NOMO-1 treated with dmso at 0.1 percent for 144 hours (cell line): ENCODE measurements around the gene CLSTN2.

ENCODE experiments used
- DNase-seq: peaks from one replicate; lab custom pipeline; 2025; ENCODE audit not compliant: unreplicated experiment; lab: John Stamatoyannopoulos, UW

The CLSTN2 gene

DNA sequence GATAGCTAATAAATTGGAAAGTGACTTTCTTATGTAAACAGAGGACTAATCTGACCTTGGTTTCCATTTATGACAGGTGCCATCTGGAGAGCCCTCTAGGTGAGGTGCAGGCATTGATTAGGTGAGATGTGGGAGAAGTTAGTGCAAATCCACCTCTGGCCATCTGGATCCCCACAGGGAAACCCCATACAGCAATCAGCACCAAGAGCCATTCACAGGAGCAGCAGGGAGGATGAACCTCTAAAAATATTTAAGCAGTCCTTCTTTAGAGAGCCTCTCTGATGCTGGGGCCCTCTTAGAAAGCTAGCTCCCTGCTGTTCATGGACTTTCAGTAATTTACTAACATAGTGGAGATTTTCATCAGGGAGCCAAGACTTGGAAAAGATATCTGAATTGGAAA is 69.3 kb downstream of the CLSTN2 start:
- no peak for DNase-seq

DNA sequence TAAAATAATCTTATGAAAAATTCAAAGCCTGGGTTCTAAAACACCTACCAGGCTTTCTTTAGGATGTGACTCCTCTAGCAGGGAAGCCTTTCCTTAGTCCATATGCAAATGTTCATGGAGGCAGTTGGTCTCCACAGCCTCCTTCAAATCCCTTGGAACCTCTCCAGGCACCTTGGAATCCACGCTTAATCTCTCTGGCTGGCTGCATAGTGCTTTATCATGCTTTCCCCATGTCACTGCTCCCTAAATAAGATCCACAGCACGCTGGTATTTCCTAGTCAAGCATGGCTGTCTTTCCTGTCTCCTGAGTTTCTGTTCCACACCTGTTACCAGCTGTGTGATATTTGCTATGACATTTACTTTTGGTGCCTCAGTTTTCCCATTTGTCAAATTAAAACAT is 71.3 kb downstream of the CLSTN2 start:
- no peak for DNase-seq

DNA sequence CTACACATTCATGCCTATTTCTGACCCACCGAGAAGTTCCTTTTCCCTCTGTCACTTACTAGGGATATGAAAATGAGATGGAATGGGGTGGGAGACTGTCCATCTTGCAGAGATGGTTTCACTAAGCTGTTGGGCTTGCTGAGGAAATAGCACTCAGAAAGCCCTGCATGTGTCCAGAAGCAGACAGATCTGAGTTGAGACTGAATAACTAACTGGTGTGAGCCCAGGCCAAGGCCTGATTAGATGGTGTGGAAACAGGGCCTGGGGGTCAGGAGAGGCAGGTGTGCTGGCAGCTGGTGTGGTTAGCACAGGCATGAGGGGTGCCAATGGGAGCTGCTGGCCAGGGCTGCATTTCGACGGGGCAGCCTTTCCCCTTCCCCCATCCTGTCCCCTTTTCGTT is 72.1 kb downstream of the CLSTN2 start:
- no peak for DNase-seq

DNA sequence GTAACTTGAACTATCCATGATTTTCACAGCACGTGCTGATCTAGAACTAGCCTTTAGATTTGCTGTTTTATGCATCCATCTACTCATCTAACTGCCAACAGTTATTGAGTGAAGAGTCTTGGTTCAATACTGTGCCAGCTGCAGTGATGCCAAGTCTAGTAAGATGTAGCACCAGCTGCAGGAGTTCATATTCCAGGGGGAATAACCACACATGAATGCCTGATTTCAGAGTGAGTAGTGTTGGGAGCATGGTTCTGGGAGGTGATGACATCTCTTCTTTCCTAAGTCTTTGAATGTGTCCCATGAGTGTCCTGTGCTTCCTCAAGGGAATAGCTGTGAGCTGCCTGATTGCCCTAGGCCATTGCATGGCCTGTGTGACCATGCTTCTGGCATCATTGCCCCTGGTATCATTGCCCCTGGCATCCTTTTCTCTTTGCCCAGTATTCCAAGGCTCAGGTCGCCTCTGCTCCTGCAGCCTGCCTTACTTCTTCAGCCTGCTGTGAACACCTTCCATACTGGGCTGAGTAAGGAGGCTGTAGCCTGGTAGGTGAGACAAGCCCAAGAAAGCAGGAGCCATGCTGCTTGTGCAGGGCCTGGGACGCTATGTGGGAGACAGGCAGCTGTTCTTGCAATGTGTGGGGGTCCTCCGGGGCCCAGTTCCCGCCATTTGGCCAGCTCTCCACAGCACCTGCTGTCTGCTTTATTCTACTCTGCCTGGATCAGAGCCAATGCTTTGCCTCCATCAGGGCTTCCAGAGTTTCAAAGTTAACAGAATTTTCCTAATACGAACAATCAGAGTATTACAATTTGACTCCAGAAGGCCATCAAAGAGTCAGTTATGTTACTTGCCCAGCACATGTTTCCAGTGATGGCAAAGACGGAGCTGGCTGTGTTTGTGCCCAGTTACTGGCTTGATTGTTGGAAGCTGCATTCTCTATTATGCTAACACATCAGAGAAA is 73.2 kb downstream of the CLSTN2 start:
- DNase-seq = no peak

DNA sequence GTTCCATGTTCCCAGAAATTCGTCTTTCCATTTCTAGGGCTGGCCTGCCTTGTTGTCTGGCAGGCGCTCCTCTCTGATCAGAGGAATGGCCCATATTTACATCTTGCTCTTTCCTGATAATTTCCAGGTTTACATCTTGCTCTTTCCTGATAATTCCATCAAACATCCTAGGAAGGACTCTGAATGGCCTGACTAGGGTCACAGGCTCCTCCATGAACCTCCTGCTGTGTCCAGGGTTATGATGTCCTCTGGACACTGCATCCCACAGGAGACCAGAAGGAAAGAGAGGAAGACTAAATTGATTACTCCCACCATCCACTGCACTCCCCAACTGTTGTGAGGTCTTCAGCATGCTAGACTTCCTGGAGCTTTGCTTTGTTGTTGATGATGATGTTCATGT is 75.4 kb downstream of the CLSTN2 start:
- DNase-seq = no peak

DNA sequence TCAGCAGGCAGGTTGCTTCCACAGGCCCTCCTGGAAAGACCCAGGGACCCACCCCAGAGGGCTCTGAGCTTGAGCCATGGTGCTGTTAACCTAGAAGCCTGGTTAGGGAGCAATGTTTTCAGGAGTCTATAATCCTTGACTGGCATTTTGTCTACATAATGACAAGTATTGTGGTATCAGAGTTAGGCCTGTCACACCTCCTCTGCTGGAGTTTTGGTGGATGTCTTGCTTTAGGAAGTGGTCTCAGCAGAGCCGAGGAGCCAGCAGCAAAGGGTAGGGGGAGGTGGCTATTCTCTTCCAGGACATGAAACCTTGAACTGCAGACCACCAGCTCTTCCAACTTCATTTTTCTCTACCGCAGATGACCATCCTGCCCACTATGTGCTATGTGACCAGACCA is 76.1 kb downstream of the CLSTN2 start:
- no peak for DNase-seq

DNA sequence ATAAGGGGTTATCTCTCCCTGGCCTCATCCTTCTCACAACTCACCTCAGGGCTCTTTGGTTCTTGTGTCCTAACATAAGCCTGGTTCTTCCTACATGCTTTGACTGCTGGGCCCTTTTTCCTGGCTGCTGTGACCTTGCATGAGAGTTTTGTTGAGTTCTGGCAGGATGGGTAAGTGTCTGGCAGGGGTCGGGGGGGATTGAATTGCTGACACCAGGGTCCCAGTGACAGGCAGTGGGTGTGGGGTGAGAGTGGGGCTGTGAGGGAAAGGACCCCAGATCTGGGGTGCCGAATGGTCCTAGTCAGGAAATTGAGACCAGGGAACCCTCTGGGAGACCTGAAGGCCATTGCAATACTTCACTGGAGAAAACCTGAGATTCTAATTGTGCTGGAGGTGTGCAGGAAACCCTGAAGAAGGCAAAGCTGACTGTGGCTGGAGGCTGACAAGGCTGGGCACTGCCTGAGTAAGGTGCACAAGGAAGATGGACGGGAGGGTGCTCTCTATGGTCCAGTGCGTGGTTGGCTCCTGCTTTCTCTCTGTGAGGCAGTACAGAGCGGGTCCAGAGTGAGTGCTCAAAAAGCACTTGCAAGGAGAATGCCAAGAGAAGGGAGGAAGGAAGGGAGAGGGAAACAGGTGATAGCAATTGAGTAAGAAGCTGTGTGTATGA is 76.8 kb downstream of the CLSTN2 start:
- no peak for DNase-seq

DNA sequence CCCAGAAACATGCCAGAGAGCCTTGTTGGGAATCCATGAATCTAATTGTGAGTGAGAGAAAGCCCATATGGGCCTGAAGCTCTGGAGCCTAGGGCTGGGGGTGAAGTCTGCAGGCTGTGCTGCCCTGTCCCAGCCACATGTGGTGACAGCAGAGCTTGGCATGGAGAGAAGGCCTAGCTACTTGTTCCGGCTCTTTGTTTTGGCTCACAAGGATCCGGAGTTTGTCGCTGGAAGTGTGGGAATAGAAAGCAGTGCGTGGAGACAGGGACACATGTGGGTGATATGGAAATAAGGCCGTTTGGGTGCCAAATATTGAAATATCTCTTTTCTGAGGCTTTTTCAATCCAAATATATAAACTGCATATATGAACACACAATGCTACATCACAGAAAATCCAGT is 78.2 kb downstream of the CLSTN2 start:
- DNase-seq = no peak

DNA sequence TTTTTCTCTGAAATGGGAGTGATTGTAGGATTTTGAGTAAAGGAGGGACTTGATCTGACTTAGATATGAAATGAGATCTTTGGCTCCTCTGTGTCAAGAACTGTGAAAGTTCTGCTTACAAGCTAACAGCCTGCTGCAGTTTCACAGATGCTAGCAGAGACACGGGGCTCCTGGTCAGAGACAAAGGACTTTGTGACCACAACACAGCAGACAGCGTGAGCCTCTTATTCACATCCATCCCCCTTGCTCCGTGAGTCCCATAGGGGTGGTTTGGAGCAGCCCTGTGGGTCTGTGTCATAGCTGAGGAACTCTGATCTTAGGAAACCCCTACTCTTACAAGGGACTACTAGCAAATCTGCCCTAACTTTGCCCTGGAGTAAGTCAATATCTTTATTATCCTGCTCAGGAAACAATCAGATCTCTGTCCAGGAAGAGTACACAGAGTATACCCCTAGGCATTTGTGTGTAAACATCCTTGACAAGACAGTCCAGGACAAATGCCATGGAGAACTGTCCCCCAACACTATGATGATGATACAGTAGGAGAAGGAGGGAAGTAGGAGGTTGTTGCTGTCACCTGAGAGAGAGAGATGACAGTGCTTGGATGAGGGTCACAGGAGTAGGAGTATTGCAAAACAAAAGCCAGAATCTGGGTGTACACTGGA is 80.0 kb downstream of the CLSTN2 start:
- DNase-seq = no peak

DNA sequence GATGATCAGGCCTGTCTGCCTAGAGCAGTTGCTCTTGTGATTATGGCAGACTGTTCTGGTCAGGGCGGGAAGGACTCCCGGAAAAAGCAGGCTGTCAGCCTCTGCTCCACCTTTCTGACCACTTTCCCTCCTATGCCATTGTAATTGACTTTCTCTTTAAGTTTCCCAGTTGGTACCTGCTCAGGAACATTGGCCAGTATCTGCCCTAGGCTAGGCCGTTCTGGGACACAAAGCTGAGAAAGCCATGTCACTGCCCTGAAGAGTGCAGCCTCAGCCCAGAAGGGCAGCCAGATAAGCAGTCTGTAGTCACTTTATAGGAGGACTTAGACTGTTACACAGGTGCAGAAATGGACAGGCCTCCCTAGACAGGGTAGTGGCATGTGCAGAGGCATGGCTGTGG is 80.8 kb downstream of the CLSTN2 start:
- DNase-seq = no peak

DNA sequence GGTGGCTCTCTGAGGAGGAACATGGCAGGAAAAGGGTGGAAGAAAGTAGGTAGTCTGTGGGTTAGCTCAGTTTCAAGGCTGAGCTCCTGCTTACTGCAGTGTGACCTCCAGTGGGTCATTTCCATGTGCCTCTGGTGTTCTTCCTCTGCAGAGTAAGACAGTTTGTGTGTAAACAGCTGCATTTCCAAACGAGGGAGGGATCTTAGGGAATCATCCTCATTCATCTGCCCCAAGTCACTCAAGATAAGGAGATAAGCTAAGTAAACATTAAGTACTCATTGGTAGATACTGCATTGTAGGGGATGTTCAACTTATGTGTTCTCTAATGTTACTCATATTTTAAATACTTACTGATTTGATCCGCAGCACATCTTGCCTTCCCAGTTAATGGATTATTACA is 83.6 kb downstream of the CLSTN2 start:
- DNase-seq = no peak

DNA sequence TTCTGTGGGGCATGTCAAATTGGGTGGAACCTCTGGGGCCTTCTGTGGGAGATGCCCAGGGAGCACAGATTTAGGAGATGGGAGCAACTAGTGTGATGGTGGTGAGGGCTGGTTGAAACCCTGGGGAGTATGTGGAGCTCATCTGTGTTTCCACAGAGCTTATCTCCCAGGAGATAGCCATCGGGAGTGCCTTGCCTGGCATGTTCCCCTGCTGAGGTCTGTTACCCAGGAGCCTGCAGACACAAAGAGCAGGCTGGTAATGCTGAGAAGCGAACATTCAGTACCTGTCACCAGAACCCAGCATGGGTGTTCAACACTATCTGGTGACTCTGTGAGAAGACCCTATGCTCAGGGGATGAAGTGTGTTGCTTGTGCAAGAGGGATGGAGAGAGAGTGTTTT is 85.0 kb downstream of the CLSTN2 start:
- DNase-seq = no peak

DNA sequence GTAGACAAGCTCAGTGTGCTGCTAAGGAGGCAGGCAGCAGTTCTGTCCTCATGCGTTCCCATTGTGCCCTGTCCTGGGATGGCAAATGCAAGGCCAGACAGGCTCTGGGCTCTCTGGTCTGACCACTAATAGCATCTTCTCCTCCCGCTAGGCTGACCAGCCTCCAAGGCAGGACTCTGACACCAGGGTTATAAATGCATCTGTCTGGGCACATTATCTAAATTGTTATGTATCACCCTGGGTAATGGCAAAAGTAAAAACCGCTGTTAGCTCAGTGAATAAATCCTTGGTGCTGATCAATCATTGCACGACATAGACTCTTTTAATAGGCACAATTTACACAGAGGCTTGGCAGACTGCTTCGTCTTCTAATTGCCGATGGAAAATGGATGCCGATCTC is 85.6 kb downstream of the CLSTN2 start:
- DNase-seq = no peak

DNA sequence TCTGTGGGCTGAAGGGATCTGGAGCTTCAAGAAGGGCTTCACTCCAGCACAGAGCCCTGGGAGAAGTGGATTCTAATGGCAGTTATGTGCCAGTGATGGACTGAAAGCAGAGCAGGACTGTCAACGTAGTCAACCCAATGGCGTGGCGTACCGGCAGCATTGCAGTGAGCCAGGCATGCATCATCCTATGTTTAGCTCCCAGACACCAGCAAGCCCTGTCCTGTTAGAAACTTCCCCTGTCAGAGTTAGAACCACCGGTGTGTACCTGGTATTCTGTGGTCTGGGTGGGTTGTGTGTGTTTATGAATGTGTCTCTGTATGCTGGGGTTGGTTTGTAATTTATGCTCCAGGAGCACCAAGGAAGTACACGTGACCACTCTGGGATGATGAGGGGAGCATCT is 86.3 kb downstream of the CLSTN2 start:
- DNase-seq = no peak

DNA sequence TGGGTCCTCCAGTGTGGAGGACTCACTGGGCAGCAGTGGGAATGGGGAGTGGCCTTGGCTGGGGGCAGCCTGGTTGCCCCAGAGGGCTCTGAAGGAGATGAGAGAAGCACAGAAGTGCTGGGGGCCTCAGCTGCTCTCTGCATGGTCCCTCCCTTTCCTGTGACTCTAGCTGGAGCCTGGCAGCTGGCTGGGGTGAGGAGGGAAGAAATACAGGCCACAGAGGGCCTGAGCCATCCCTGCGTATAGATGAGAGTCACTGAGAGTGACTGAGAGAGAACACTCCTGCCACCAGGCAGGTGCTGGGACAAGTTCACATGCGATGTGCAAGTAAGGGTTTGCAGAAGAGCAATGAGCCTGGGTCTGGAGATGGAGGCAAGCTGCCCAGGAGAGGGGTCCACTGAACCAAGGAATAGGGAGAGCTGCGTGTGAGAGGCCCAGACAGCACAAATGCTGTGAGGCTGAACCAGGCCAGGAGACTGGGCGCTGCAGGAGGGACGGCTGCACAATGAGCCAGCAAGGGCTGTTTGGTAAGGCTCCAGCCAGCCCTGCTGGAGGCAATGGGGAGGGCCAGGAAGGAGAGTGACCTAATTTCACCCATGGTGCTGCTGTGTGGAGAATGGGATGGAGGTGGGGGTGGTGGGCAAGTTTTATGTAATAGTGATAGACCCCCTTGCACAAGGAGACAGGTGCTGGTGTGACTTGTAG is 87.2 kb downstream of the CLSTN2 start:
- no peak for DNase-seq

DNA sequence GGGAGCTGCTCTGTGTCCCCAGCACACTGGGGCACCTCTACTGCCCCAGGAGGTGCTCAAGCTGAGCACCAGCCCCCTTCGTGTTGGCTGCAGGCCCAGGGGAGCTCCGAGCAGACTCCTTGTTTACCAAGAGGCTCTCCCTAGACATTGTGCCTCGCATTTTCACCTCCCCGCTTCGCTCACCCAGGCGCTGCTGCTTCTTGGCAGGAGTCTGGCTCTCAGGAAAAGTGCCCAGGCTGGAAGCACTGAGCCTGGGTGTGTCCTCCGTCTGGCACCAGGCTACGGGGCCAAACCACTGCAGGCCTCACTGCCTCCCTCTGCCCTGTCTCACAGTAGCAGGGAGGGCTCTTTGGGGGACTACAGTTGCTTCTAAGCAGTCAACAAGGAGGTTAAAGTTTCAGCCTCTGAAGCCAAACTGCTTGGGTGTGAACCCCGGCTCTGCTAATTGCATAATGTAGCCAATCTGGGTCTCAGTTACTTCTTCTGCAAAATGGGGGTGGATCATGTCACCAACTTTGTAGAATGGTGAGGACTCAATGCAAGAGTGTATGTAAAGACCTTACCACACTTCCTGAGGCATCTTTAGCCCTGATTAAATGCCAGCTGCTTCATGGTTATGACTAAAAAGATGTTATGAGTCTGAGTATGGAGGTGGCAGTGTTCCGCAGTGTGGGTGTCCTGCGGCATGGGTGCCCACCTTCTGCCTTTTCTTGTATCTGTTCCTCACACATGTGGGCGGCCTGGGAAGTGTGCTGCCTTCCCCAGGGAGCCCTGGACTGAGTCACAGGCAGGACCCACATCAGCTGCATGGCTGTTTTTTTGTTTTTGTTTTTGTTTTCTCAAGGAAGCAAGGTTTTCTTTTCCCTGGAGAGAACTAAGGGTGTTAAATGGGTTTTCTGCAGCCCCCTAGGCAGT is 88.9 kb downstream of the CLSTN2 start:
- DNase-seq = no peak

DNA sequence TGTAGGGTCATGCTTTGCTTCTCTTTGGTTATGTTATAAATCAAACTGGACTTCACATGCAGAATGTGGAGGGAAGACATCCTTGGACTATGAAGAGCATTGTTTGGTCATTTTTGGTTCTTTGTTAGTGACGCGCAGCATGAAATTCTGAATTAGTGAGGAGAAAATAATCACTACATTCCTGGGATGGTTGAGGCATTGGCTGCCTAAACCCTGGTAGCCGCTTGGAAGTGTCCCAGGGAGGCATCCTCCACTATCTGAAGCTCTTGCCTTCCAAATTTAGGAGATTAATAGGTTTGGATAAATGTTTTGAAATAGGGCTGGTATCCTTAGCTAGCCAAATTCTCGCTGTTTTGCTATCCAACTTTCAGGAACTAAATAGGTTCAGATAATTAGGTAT is 96.2 kb downstream of the CLSTN2 start:
- DNase-seq = no peak

DNA sequence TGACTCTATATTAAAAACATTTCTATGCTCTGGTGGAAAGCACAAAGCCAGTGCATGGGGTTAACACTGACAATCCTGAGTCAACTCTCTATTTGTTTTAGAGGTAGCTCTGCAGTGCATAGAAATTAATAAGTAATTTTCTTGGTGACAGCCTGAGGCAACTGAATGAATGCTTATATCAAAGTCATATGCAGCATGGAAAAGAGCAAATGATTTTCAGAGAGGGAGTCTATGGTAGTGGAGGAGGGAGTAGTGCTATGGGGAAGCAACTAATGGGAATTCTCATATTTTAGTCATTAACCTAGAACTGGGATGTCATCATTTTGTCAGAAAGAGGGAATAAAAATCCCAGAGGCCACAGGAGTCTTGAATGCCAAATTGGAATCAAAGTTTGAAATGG is 99.1 kb downstream of the CLSTN2 start:
- no peak for DNase-seq

DNA sequence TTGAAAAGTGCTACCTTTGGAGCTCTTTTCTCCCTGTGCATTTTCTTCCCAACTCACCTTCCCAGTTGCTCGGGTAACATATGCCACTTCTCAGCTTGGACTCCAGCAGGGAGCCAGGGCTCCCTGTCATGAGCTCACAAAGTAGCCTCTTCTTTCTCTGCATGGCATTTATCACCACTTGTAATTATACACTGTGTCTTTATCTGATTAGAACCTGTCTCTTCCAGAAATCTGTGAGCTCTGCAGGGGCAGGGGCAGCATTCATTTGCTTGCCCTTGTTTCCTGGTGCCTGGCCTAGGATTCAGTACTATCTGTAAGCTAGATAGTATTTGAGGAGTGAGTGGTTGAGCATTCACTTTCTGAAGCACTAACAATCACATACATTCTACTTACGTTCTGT is 100.9 kb downstream of the CLSTN2 start:
- DNase-seq = no peak

DNA sequence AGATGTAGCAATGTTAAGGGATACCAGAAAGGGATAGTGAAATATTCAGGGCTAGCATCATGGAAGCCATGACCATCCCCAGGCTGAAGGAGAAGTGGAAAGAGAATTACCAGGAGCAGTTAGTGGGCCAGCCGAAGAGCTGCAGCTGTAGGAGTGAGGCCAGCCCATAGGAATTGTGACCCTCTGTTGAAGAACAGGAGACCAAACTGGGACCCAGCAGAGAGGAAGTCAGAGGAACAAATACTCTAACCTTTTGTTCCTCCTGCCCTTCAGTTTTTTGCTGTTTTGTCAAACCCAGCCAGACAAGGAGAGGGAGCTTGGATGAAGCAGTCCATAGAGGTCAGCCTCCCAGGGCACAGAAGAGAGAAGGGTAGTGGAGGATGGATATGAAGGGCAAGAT is 115.4 kb downstream of the CLSTN2 start:
- no peak for DNase-seq
